Natural killer cell treated with Interleukin-12 subunit alpha and Interleukin-12 subunit beta and Interleukin-15 and Interleukin-18, amount 100 ng/mL, for 72 hours (primary cell): ENCODE measurements around the gene MRPL58. TPM values are rescaled to one million over a fixed set of nuclear protein-coding genes. Genes with fewer than 3 reads are reported as not detected.
"Not testable (repeated sequence)": the region's sequence is repeated elsewhere in the genome, so short reads cannot be mapped to it uniquely, and the experiment has no call there.

Source experiments
- ATAC-seq, 2 donors: fragments of 150-1000 bp; cut with Tn5 transposase in 1 of 2; sonication (Bioruptor Pico), chemical (Tn5 transposase) in 1 of 2; 2 replicates each; pipeline ENCODE4 v1.10.0; 2021
- DNase-seq: peaks from one replicate; pipeline ENCODE4 v3.0.0; 2022; ENCODE audit warnings: low spot score
- H3K27ac Mint-ChIP-seq, 2 donors: 1 replicate in 1 of 2; 2 replicates in 1 of 2; pipeline ENCODE4 v1.8.0; 2022; ENCODE audit warnings: mixed read lengths in 2 of 2, mild to moderate bottlenecking in 1 of 2, moderate library complexity in 1 of 2
- H3K27me3 Mint-ChIP-seq, 2 donors: 1 replicate in 1 of 2; 2 replicates in 1 of 2; pipeline ENCODE4 v1.8.0; 2022; ENCODE audit warnings: mixed read lengths in 2 of 2
- H3K36me3 Mint-ChIP-seq: one replicate; pipeline ENCODE4 v1.8.0; 2022; ENCODE audit warnings: mixed read lengths
- H3K4me1 Mint-ChIP-seq, 2 donors: 1 replicate in 1 of 2; 2 replicates in 1 of 2; pipeline ENCODE4 v1.8.0; 2022; ENCODE audit warnings: low read depth in 2 of 2, mixed read lengths in 2 of 2, mild to moderate bottlenecking in 1 of 2
- H3K4me3 Mint-ChIP-seq: one replicate; pipeline ENCODE4 v1.8.0; 2022; ENCODE audit warnings: mixed read lengths
- H3K9me3 Mint-ChIP-seq: 2 replicates; pipeline ENCODE4 v1.8.0; 2022; ENCODE audit warnings: mixed read lengths
- total RNA-seq, 2 donors: library from RNA; stranded (reverse); gene quantifications; one replicate each; pipeline ENCODE4 v1.2.3, GENCODE V29; 2022

MRPL58 gene
- 10 to 100 TPM; 46.6 to 61.8 TPM for total RNA-seq

DNA sequence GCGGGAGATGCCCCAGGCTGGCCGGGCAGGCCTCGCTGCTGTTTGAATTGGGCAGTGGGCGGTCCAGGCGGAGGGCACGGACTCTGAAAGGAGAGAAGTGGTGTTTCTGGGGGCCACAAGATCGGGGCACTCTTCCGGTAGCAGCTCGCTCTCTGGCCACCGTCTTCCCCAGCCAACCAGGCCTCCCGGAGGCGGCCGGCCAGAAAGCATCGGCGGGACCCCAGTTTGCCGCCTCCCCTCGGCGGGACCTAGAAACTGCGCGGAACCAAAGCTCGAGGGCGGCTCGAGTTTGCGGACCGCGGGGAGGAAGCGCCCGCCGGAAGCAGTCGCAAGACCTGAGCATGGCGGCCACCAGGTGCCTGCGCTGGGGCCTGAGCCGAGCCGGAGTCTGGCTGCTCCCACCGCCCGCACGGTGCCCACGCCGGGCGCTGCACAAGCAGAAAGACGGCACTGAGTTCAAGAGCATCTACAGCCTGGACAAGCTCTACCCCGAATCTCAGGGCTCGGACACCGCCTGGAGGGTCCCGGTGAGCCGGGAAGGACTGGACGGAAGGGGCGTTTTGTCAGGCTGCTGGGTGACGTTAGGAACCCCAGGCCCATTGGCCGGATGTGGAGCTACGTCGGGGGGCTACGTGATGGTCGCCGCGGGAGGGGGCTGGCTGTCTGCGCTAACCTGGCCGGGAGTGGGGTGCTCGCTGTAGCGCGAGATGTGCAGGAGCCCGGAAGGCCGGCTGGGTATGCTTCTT lies at the start of gene MRPL58:
Gene MRPL58, plus strand, starts transcription at position 325 of the 746 bp plus-strand sequence. Its CDS starts 17 bp downstream, at position 342.
- H3K27ac Mint-ChIP-seq: peak within 1 kb of the TSS; percentile 82 to 83

DNA sequence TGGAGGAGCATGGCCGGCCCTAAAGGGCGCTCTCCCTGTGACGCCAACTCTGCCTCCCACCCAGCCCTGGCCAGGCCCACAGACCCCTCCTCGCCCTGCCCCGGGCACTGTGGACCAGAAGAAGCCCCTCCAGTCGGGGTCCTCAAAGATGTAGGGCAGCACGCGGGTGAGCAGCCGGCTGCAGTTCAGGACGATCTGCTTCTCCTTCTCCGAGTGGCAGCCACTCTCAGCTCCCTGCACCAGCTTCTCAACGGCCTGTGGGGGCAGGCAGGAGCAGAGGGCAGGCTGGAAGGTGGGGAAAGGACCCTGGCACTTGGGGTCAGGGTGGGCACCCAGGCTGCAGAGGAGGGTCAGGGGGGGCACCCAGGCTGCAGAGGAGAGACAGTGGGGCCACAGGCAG lies 48.8 kb upstream of the MRPL58 start:
- Mint-ChIP-seq H3K4me3 (no peak overlapping the region), H3K36me3 (no peaks in the 10 kb centered on the region), H3K9me3 (no peaks in the 10 kb centered on the region), H3K4me1 (peaks cover 0 to 3% of the 10 kb centered on the region in 2 donors), H3K27me3 (peaks cover 0 to 7% of the 10 kb centered on the region in 2 donors), H3K27ac (no peak overlapping the region)
- DNase-seq: no peak
- no peak for ATAC-seq

More for the DNA sequence above, at the start of gene MRPL58:
- no peaks in the 10 kb centered on the region for H3K27me3 Mint-ChIP-seq
- H3K4me1 Mint-ChIP-seq: peaks cover 19 to 30% of the 10 kb centered on the region in 2 donors
- ATAC-seq (peak; percentile 95 to 96), DNase-seq (peak; percentile 89)
- H3K4me3 Mint-ChIP-seq: peak within 1 kb of the TSS; percentile 87
- H3K36me3 Mint-ChIP-seq: peaks cover 10% of the 10 kb centered on the region
- no peaks in the 10 kb centered on the region for H3K9me3 Mint-ChIP-seq

DNA sequence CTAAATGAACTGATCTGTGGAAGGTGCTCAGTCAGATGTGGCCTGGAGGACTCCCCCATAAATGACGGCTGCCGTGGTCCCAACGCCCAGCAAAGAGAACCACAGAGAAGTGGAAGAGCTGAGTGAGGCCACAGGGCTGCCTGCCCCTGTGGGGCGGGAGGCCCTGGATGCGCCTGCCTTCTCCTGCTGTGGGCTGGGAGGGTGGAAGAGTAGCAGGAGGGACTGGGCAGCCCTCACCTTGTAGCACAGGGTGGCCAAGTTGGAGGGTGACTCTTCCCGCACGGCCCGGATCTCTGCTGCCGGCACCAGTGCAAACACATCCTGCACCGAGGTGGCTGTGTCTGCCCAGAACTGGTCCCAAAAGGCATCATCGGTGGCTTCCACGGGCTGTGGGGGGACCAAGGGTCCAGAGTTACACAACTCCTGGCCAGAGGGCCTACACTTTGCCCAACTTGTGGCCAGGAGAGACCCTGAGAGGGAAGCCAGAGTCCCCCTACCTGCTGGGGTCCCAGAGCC lies 48.2 kb upstream of the MRPL58 start:
- Mint-ChIP-seq H3K36me3 (no peaks in the 10 kb centered on the region), H3K27ac (no peak overlapping the region), H3K4me3 (no peak overlapping the region), H3K9me3 (no peaks in the 10 kb centered on the region), H3K27me3 (peaks cover 0 to 4% of the 10 kb centered on the region in 2 donors), H3K4me1 (peaks cover 0 to 3% of the 10 kb centered on the region in 2 donors)
- DNase-seq (no peak), ATAC-seq (no peak)

DNA sequence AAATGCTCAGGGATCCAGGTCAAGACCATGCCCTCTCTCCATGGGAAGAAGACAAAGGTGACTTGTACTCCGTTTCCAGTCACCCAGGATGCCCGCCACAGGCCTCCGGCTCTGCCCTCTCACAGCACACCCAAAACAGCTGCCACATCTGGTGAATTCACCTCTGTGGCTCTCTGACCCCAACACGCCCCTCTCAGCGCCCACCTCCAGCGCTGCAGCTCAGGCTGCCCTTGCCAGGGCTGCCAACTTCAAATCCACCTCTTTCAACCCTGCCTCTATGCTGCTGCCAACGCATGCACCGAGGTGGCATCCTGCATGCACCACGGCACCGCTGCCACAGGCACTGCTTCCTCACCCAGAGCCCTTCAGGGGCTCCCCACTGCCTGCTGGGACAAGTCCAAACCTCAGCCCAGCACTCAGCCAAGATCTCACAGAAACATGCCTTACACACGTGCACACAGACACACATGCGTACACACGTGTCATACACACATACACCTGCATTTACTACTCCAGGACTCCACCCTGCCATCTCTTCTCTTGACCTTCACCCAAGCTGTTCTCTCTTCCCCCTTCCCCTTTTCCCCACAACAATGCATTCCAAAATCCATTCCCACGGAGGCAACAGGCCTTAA lies 47.4 kb upstream of the MRPL58 start:
- H3K9me3 Mint-ChIP-seq: no peaks in the 10 kb centered on the region
- peaks cover 0 to 3% of the 10 kb centered on the region in 2 donors for H3K4me1 Mint-ChIP-seq
- no peak overlapping the region for H3K27ac Mint-ChIP-seq
- ATAC-seq (no peak), DNase-seq (no peak)
- no peaks in the 10 kb centered on the region for H3K36me3 Mint-ChIP-seq
- peaks cover 0 to 3% of the 10 kb centered on the region in 2 donors for H3K27me3 Mint-ChIP-seq
- H3K4me3 Mint-ChIP-seq: no peak overlapping the region

DNA sequence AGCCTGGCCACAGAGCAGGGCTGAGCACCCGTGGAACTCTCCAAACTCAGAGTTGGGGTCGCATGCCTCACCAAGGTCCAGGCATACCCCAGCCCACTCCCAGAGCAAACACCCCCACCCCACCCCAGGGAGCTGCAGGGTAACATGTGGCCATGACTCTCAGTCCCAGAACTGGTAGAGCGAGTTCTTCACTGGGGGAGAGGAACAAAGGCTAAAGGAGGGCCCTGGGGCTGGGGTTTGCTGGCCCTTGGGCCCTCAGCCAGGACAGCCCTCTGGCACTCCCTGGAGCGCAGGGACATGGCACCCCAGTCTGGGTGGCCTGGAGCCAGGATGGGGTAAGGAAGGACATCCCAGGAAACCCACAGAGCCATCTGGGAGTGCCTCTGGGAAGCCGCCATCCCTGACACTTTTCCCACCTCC lies 44.1 kb upstream of the MRPL58 start:
- H3K4me3 Mint-ChIP-seq: no peak overlapping the region
- peaks cover 5 to 6% of the 10 kb centered on the region in 2 donors for H3K4me1 Mint-ChIP-seq
- no peak overlapping the region for H3K27ac Mint-ChIP-seq
- DNase-seq: no peak
- H3K36me3 Mint-ChIP-seq: no peaks in the 10 kb centered on the region
- H3K27me3 Mint-ChIP-seq: peaks cover 6 to 8% of the 10 kb centered on the region in 2 donors
- H3K9me3 Mint-ChIP-seq: no peaks in the 10 kb centered on the region
- ATAC-seq: no peak

DNA sequence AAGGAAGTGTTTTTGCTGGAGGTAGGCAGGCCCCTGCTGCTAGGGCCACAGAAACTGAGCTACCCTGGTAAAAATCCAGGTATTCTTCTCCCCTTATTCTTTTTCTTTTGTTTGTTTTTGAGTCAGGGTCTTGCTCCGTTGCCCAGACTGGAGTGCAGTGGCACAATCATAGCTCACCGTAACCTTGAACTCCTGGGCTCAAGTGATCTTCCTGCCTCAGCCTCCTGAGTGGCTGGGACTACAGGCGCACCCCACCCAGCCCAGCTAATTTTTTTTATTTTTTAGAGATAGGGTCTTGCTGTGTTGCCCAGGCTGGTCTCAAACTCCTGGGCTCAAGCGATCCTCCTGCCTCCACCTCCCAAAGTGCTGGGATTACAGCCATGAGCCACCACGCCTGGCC lies 43.0 kb upstream of the MRPL58 start:
- ATAC-seq, H3K36me3 Mint-ChIP-seq, H3K27me3 Mint-ChIP-seq, H3K4me1 Mint-ChIP-seq, H3K9me3 Mint-ChIP-seq, H3K4me3 Mint-ChIP-seq, H3K27ac Mint-ChIP-seq, DNase-seq: not testable (repeated sequence)

DNA sequence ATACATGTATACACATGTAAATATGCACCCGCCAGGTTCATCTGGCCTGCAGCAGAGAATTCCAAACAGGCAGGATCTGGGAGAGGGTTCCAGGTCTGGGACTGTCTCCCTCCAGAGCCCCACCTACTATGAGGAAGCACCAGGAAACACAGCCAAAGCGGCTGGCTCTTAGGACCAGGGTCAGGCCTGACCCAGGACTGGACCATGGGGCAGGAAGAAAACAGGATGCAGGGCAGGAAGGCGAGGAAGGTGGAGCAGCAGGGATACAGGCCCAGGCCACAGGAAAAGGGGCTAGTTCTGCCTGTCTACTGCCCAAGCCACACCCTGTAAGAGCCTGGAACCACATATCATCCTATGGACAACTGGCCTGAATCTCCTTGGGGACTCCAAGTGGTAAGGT lies 42.1 kb upstream of the MRPL58 start:
- Mint-ChIP-seq H3K36me3 (no peaks in the 10 kb centered on the region), H3K9me3 (no peaks in the 10 kb centered on the region), H3K4me3 (peak overlapping the region; percentile 22), H3K4me1 (peaks cover 5 to 6% of the 10 kb centered on the region in 2 donors), H3K27ac (no peak overlapping the region), H3K27me3 (peaks cover 8 to 10% of the 10 kb centered on the region in 2 donors)
- ATAC-seq (no peak), DNase-seq (no peak)

DNA sequence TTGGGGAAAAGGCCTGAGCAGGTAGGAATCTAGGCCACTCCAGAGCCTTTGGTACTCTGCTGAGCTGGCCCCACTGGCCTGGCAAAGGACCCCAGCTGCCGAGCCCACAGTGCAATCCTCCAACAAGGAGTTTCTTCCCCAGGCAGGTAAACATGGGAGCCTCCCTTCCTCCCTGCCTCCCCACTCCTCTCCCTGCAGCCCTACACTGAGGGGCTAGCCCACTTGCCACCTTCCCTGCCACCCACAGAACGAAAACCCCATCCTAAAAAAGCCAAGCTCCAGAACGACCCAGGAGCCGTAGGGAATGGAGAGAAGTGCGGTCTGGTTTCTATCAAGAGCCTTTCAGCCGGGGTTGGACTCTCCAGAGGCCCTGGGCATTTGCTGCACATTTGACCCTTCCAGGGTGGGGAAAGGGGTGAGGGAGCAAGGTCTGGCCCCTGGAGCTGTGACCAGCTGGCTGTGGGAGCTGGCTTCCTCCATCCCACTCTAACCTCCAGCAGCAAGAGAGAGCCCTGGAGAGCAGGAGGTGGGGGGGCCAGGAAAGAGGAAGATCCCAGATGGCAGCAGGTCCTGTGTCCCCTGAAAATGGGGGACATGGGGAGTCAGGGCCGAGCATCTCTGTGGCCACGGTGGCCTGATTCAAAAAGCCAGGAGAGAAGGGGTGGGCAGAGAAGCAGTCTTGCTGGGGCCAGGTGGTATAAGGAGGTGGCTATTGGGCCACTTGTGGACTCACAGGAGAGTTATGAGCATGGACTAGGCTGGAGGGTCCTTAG lies 41.2 kb upstream of the MRPL58 start:
- ATAC-seq (no peak), DNase-seq (no peak)
- Mint-ChIP-seq H3K4me3 (peak overlapping the region; percentile 61), H3K36me3 (no peaks in the 10 kb centered on the region), H3K27ac (no peak overlapping the region), H3K9me3 (no peaks in the 10 kb centered on the region), H3K27me3 (peaks cover 8 to 10% of the 10 kb centered on the region in 2 donors), H3K4me1 (peaks cover 5 to 6% of the 10 kb centered on the region in 2 donors)

DNA sequence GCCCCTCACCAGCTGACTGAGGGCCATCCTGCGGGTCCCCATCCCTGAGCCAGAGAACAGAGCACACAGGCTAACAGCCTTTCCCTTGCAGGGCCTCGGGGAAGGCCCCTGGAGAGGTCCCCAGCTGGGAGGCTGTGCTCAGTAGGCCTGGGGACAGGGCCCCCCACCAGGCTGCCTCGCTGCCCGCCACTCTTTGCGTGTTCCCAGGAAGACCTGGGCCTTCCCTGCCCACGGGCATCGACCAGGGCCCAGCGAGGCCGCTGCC lies 40.7 kb upstream of the MRPL58 start:
- Mint-ChIP-seq H3K9me3 (no peaks in the 10 kb centered on the region), H3K4me1 (peaks cover 5 to 6% of the 10 kb centered on the region in 2 donors), H3K36me3 (no peaks in the 10 kb centered on the region), H3K27me3 (peaks cover 8 to 12% of the 10 kb centered on the region in 2 donors), H3K4me3 (peak overlapping the region; percentile 61), H3K27ac (no peak overlapping the region)
- ATAC-seq: peak in 1 of 2 donors; percentile 2
- no peak for DNase-seq

DNA sequence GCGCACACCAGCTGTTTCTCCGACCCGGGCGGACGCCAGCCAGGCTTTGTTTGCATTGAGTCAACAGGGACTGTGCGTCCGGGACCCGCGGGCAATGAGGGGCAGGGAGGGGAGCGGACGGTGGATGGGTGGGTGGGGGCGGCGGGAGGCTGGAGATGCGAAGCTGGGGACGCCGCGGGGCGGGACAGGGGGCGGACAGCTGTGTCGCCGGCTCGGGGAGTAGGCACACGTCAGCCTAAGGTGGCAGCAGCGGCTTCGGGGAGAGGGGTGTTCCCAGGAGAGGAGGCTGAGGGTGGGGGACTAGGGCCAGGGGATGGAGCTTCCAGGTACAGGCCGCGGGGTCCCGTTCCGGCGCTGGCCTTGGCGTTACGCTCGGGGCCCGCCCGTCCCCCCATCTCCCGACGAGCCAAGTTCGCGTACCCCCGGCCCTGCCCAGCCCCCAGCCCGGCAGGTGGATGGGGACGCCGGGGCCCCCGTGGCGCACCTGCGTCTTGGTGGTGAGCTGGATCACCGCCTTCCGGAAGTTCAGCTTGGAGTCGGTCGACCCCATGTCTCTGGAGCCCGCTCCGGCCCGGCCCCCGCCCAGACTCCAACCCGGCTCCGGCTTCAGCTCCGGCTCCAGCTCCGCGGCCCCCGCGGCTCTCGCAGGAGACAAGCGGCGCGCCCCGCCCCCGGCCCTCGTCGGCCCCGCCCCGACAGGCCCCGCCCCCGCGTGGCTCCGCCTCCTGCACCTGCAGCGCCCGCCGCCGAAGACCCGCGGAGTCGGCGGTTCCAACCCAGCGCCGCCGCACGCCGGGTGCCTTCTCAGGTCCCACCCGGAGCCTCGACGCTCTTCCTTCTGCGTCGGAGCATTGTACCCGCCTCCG lies 40.1 kb upstream of the MRPL58 start, which contains the start of gene HID1:
Gene HID1, minus strand, starts transcription at position 653 of the 866 bp plus-strand sequence. Its CDS starts 103 bp downstream, at position 550.
- DNase-seq: no peak
- Mint-ChIP-seq H3K4me1 (peaks cover 5 to 6% of the 10 kb centered on the region in 2 donors), H3K9me3 (no peaks in the 10 kb centered on the region), H3K27me3 (peaks cover 8 to 13% of the 10 kb centered on the region in 2 donors), H3K4me3 (peak within 1 kb of the TSS; percentile 87), H3K36me3 (no peaks in the 10 kb centered on the region), H3K27ac (peak within 1 kb of the TSS in 1 of 2 donors; percentile 56)
- peak; percentile 84 to 91 for ATAC-seq

DNA sequence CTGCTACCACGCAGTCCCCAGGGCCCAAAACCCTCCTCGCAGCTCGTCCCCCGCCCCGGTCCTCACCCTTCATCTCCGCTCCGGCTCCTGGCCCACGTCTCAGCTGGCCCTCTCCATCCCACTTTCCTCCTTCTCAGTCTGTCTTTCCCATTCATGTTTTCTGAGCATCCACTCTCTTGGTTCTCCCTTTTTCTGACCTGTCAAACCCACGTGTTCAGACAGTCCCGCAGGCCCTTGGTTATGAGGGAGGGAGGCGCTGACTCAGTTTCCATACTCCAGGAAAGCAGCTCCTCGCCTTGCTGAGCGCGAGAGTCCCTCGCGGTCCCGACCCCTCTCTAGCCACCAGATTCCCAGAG lies 39.5 kb upstream of the MRPL58 start:
- no peak for DNase-seq
- H3K9me3 Mint-ChIP-seq: no peaks in the 10 kb centered on the region
- H3K27ac Mint-ChIP-seq: peak overlapping the region in 1 of 2 donors; percentile 56
- peaks cover 8 to 16% of the 10 kb centered on the region in 2 donors for H3K27me3 Mint-ChIP-seq
- ATAC-seq: no peak
- no peaks in the 10 kb centered on the region for H3K36me3 Mint-ChIP-seq
- H3K4me3 Mint-ChIP-seq: peak overlapping the region; percentile 87
- H3K4me1 Mint-ChIP-seq: peaks cover 5 to 6% of the 10 kb centered on the region in 2 donors

DNA sequence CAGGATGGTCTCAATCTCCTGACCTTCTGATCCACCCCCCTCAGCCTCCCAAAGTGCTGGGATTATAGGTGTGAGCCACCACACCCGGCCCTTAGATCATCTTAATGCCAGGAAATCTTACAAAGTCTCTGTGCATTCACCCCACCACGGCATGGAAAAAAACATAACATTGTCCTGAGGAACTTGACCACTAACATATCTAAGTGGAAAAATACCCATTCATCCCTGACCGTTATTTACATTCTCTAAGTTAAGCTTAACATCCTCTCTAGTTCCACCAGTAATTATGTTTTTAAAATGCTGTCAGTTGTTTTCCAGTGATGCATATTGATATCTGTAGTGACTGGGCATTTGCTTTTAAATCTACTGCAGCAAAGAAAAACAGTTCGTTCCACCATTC lies 36.5 kb upstream of the MRPL58 start:
- ATAC-seq (no peak), DNase-seq (no peak)
- Mint-ChIP-seq H3K9me3 (no peaks in the 10 kb centered on the region), H3K27me3 (peaks cover 8 to 23% of the 10 kb centered on the region in 2 donors), H3K27ac (no peak overlapping the region), H3K4me3 (no peak overlapping the region), H3K4me1 (peaks cover 6 to 10% of the 10 kb centered on the region in 2 donors), H3K36me3 (no peaks in the 10 kb centered on the region)

DNA sequence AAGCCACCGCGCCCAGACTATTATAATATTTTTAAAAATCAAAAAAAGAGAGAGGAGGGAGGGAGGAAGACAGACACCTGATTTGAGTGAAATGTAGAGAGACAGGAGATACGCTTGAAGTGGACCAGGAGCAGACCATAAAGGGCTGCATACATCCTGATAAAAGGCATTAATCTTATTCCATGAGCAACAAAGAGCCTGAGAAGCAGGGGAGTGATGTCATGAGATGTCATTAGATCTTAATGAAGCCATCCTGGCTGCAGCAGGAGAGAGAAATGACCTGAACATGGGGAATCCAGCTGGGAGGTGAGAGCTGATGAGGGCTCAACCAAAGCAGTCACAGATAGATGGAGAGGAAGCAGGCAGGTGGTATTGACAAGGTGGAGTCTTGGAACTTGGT lies 34.7 kb upstream of the MRPL58 start:
- no peak for DNase-seq
- no peak overlapping the region for H3K27ac Mint-ChIP-seq
- no peak for ATAC-seq
- H3K27me3 Mint-ChIP-seq: peaks cover 6 to 23% of the 10 kb centered on the region in 2 donors
- peaks cover 11 to 14% of the 10 kb centered on the region in 2 donors for H3K4me1 Mint-ChIP-seq
- no peaks in the 10 kb centered on the region for H3K36me3 Mint-ChIP-seq
- no peaks in the 10 kb centered on the region for H3K9me3 Mint-ChIP-seq
- no peak overlapping the region for H3K4me3 Mint-ChIP-seq
